ENCODE data around the gene ABCA6. TPM values are rescaled to one million over a fixed set of nuclear protein-coding genes. Genes with fewer than 3 reads are reported as not detected.
"Not testable (repeated sequence)": the region's sequence is repeated elsewhere in the genome, so short reads cannot be mapped to it uniquely, and the experiment has no call there.

The ABCA6 gene
- total RNA-seq, 2 experiments from 2014 or later: not detected

DNA sequence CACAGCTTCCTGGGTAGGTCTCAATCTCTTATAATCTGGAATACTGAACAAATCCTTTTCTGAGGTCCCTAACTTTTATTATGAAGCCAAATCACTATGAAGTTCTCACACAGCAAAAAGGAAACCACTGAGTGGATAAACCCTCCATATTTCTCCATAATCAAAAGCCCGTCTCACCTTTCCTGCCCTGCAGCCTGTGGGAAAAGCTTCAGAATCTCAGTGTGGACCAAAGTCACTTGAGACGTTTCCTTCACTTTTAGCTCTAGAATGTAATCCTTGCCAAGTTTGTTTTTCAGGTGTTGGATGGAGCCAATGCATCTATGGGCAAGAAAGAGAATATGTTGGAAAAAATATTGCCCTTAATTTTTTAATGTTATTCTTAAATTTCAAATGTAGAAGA, 59.0 kb downstream of the ABCA6 start:
- POLR2A ChIA-PET: no interaction called here
- H3K4me3 Mint-ChIP-seq: no peak overlapping the region
- H3K27ac Mint-ChIP-seq: no peak overlapping the region
- no peaks in the 10 kb centered on the region for H3K36me3 Mint-ChIP-seq
- DNase-seq: no peak
- H3K9me3 Mint-ChIP-seq: no peaks in the 10 kb centered on the region
- no peaks in the 10 kb centered on the region for H3K4me1 Mint-ChIP-seq (ENCODE audit: low read depth)
- CTCF ChIA-PET: no interaction called here
- intact Hi-C loops (cut with micrococcal nuclease): no loop called here
- H3K27me3 Mint-ChIP-seq: no peaks in the 10 kb centered on the region

- DNase-seq: no peak
- Mint-ChIP-seq H3K9me3 (peaks cover 20% of the 10 kb centered on the region), H3K36me3 (peaks cover 2% of the 10 kb centered on the region), H3K4me3 (no peak overlapping the region), H3K27me3 (no peaks in the 10 kb centered on the region), H3K27ac (no peak overlapping the region), H3K4me1 (ENCODE audit: low read depth) (no peaks in the 10 kb centered on the region)
- intact Hi-C loops (cut with micrococcal nuclease): no loop called here
- ChIA-PET CTCF (no interaction called here), POLR2A (no interaction called here)
Measured at GRCh38 chr17:69078864-69079263, 62.8 kb downstream of the ABCA6 start.

- ChIA-PET POLR2A (no interaction called here), CTCF (no interaction called here)
- H3K27me3 Mint-ChIP-seq: no peaks in the 10 kb centered on the region
- H3K36me3 Mint-ChIP-seq: peaks cover 2% of the 10 kb centered on the region
- H3K9me3 Mint-ChIP-seq: peaks cover 35% of the 10 kb centered on the region
- no peak overlapping the region for H3K4me3 Mint-ChIP-seq
- H3K27ac Mint-ChIP-seq: no peak overlapping the region
- no peak for DNase-seq
- intact Hi-C loops (cut with micrococcal nuclease): no loop called here
- peaks cover 1% of the 10 kb centered on the region for H3K4me1 Mint-ChIP-seq (ENCODE audit: low read depth)
Measured at GRCh38 chr17:69075823-69076222, 65.9 kb downstream of the ABCA6 start.

GRCh38 chr17:69073392-69073791, 68.3 kb downstream of the ABCA6 start:
- H3K4me1 Mint-ChIP-seq (ENCODE audit: low read depth); intact Hi-C loops (cut with micrococcal nuclease); CTCF ChIA-PET; H3K4me3 Mint-ChIP-seq; DNase-seq; H3K36me3 Mint-ChIP-seq; H3K27me3 Mint-ChIP-seq; H3K27ac Mint-ChIP-seq; POLR2A ChIA-PET: not testable (repeated sequence)
- H3K9me3 Mint-ChIP-seq: peaks cover 37% of the 10 kb centered on the region

- H3K36me3 Mint-ChIP-seq; H3K4me3 Mint-ChIP-seq; H3K4me1 Mint-ChIP-seq (ENCODE audit: low read depth); H3K27me3 Mint-ChIP-seq; DNase-seq; CTCF ChIA-PET; POLR2A ChIA-PET; intact Hi-C loops (cut with micrococcal nuclease); H3K27ac Mint-ChIP-seq: not testable (repeated sequence)
- peaks cover 37% of the 10 kb centered on the region for H3K9me3 Mint-ChIP-seq
Measured at GRCh38 chr17:69072803-69073256, 68.9 kb downstream of the ABCA6 start.

GRCh38 chr17:69071233-69071586, 70.5 kb downstream of the ABCA6 start:
- peaks cover 33% of the 10 kb centered on the region for H3K9me3 Mint-ChIP-seq
- intact Hi-C loops (cut with micrococcal nuclease); H3K27me3 Mint-ChIP-seq; H3K36me3 Mint-ChIP-seq; POLR2A ChIA-PET; CTCF ChIA-PET; DNase-seq; H3K4me3 Mint-ChIP-seq; H3K27ac Mint-ChIP-seq: not testable (repeated sequence)
- peaks cover 10% of the 10 kb centered on the region for H3K4me1 Mint-ChIP-seq (ENCODE audit: low read depth)

GRCh38 chr17:69070378-69071232, 71.1 kb downstream of the ABCA6 start:
- H3K36me3 Mint-ChIP-seq; DNase-seq; H3K4me3 Mint-ChIP-seq; POLR2A ChIA-PET; H3K27ac Mint-ChIP-seq; intact Hi-C loops (cut with micrococcal nuclease); H3K27me3 Mint-ChIP-seq; CTCF ChIA-PET: not testable (repeated sequence)
- Mint-ChIP-seq H3K4me1 (ENCODE audit: low read depth) (peaks cover 11% of the 10 kb centered on the region), H3K9me3 (peaks cover 29% of the 10 kb centered on the region)

DNA sequence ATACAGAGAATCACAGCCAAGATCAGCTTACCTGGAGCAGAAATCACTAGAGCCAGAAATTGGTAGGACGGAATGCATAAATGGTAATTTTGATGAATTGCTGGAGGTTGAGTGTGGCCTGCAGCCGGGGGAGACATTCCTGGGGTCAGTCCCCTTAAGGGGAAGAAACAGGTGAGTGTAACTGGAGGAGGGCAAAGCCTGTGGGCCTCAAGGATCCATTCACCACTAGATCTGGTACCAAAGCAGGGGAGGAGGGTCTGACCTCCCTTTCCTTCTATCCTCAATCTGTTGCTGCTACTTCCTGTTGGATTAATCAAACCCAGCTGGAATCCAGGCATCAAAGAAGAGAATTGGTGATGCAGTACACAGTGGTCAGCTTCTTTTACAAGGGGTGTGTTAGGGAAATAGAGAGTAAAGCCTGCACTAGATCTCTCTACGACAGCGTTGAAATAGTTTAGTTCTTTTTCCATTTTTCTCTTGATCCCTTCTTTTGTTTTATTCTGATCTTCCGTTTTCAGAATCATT, 72.4 kb downstream of the ABCA6 start:
- peaks cover 16% of the 10 kb centered on the region for H3K4me1 Mint-ChIP-seq (ENCODE audit: low read depth)
- ChIA-PET POLR2A (no interaction called here), CTCF (no interaction called here)
- DNase-seq: no peak
- no peaks in the 10 kb centered on the region for H3K36me3 Mint-ChIP-seq
- no peak overlapping the region for H3K4me3 Mint-ChIP-seq
- peaks cover 18% of the 10 kb centered on the region for H3K9me3 Mint-ChIP-seq
- intact Hi-C loops (cut with micrococcal nuclease): no loop called here
- peaks cover 5% of the 10 kb centered on the region for H3K27me3 Mint-ChIP-seq
- H3K27ac Mint-ChIP-seq: no peak overlapping the region

DNA sequence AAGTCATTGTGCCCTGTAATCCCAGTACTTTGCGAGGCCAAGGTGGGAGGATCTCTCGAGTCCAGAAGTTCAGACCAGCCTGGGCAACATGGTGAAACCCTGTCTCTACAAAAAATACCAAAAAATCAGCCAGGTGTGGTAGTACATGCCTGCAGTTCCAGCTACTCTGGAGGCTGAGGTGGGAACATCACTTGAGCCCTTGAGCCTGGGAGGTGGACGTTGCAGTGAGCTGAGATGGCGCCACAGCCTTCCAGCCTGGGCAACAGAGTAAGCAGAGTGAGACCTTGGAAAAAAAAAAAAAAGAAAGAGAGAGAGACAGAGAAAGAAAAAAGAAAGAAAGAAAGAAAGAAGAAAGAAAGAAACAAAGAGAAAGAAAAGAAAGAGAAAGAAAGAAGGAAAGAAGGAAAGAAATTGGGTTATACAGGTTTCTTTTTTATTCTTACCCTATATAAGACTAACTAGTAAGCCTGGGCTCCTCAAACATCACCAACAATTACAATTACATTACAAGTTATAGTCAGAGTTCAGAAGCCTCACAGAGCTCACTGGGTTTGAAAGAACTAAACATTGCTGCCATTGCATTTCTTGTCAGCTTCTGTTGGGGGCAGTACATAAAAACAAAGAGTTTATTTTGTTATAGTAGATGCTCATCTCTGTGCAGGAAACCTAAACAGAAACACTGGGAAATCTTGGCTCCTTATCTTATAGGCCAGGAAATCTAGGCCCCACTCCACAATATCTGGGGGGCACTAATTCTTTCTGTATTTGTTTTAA, 74.2 kb downstream of the ABCA6 start:
- no peak for DNase-seq
- peaks cover 5% of the 10 kb centered on the region for H3K27me3 Mint-ChIP-seq
- ChIA-PET POLR2A (no interaction called here), CTCF (no interaction called here)
- H3K4me1 Mint-ChIP-seq (ENCODE audit: low read depth): peaks cover 16% of the 10 kb centered on the region
- H3K4me3 Mint-ChIP-seq: no peak overlapping the region
- peaks cover 7% of the 10 kb centered on the region for H3K9me3 Mint-ChIP-seq
- intact Hi-C loops (cut with micrococcal nuclease): no loop called here
- no peaks in the 10 kb centered on the region for H3K36me3 Mint-ChIP-seq
- H3K27ac Mint-ChIP-seq: no peak overlapping the region

DNA sequence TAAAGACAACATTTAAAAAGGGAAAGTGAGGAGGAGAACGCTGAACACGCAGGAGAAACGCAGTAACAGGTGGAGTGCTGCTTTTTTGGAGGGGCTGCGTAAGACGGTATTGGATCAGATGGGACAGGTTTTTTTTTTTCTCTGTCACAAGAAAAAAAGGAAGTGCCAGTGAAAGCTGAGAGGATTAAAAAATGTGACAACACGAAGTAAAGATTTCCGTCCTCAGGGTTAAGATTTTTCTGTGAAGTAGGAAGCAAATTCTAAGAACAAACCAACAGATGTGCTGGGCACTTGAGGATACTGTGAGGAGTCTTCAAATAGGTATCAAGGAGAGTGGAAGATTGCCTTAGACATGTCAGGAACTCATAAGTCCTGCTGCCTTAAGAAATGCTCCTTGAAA, 75.2 kb downstream of the ABCA6 start:
- DNase-seq: no peak
- POLR2A ChIA-PET: no interaction called here
- Mint-ChIP-seq H3K27me3 (peaks cover 5% of the 10 kb centered on the region), H3K4me3 (no peak overlapping the region), H3K36me3 (no peaks in the 10 kb centered on the region), H3K9me3 (peaks cover 2% of the 10 kb centered on the region), H3K4me1 (ENCODE audit: low read depth) (peaks cover 16% of the 10 kb centered on the region), H3K27ac (no peak overlapping the region)
- CTCF ChIA-PET: no interaction called here
- intact Hi-C loops (cut with micrococcal nuclease): no loop called here

- ChIA-PET CTCF (no interaction called here), POLR2A (no interaction called here)
- H3K27me3 Mint-ChIP-seq: peaks cover 5% of the 10 kb centered on the region
- H3K36me3 Mint-ChIP-seq: no peaks in the 10 kb centered on the region
- peaks cover 9% of the 10 kb centered on the region for H3K4me1 Mint-ChIP-seq (ENCODE audit: low read depth)
- H3K27ac Mint-ChIP-seq: no peak overlapping the region
- no peak for DNase-seq
- H3K4me3 Mint-ChIP-seq: no peak overlapping the region
- intact Hi-C loops (cut with micrococcal nuclease): no loop called here
- H3K9me3 Mint-ChIP-seq: peaks cover 2% of the 10 kb centered on the region
Measured at GRCh38 chr17:69065113-69065512, 76.6 kb downstream of the ABCA6 start.

- Mint-ChIP-seq H3K4me1 (ENCODE audit: low read depth) (peaks cover 9% of the 10 kb centered on the region), H3K27me3 (peaks cover 5% of the 10 kb centered on the region), H3K9me3 (peaks cover 2% of the 10 kb centered on the region), H3K36me3 (no peaks in the 10 kb centered on the region), H3K27ac (no peak overlapping the region), H3K4me3 (no peak overlapping the region)
- CTCF ChIA-PET: no interaction called here
- POLR2A ChIA-PET: no interaction called here
- no peak for DNase-seq
- intact Hi-C loops (cut with micrococcal nuclease): no loop called here
Measured at GRCh38 chr17:69064476-69064875, 77.2 kb downstream of the ABCA6 start.

- ChIA-PET CTCF (no interaction called here), POLR2A (no interaction called here)
- H3K4me1 Mint-ChIP-seq (ENCODE audit: low read depth): peaks cover 9% of the 10 kb centered on the region
- no peak overlapping the region for H3K4me3 Mint-ChIP-seq
- peaks cover under 1% of the 10 kb centered on the region for H3K9me3 Mint-ChIP-seq
- H3K27me3 Mint-ChIP-seq: peaks cover 5% of the 10 kb centered on the region
- no peak overlapping the region for H3K27ac Mint-ChIP-seq
- DNase-seq: no peak
- intact Hi-C loops (cut with micrococcal nuclease): no loop called here
- H3K36me3 Mint-ChIP-seq: no peaks in the 10 kb centered on the region
Measured at GRCh38 chr17:69064001-69064400, 77.7 kb downstream of the ABCA6 start.
